IPS DF 4.7 (cell line): ENCODE data around the gene SLCO4A1.

ENCODE experiments used
- DNase-seq: peaks from one replicate; pipeline ENCODE4 v3.0.0-alpha.2; 2013; ENCODE audit warnings: low spot score; ENCODE audit errors: extremely low read depth

The SLCO4A1 gene, protein sequence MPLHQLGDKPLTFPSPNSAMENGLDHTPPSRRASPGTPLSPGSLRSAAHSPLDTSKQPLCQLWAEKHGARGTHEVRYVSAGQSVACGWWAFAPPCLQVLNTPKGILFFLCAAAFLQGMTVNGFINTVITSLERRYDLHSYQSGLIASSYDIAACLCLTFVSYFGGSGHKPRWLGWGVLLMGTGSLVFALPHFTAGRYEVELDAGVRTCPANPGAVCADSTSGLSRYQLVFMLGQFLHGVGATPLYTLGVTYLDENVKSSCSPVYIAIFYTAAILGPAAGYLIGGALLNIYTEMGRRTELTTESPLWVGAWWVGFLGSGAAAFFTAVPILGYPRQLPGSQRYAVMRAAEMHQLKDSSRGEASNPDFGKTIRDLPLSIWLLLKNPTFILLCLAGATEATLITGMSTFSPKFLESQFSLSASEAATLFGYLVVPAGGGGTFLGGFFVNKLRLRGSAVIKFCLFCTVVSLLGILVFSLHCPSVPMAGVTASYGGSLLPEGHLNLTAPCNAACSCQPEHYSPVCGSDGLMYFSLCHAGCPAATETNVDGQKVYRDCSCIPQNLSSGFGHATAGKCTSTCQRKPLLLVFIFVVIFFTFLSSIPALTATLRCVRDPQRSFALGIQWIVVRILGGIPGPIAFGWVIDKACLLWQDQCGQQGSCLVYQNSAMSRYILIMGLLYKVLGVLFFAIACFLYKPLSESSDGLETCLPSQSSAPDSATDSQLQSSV

DNA sequence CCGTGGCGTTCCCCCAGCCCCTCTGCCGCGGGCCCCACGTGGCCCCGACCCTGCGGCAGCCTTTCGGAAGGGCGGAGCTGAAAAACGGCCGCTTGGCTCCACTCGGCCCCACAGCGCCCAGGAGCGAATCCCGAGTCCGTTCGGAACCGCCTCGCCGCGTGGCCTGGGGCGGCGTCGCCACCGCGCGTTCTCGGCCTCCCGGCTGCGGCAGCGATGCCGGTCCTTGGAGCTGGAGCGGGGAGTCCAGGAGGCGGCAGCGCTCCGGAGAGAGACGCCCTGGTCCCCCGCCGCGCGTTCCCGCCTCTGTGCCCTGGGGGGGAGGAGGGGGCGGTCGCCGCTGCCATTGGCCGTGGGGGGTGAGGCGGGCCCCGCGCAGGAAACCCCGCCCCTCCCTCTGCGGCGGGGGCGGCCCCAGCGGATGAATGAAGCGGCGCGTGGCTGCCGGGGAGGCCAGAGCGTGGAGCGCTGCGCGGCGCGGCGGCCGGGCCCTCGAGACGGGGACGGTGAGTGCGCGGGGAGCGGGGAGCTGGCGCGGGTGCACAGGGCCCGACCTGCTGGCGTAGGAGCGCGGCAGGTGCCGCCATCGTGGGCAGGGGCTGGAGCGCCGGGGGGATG lies at the start of gene SLCO4A1:
Gene SLCO4A1, plus strand, starts transcription at position 453 of the 615 bp plus-strand sequence. CDS start 13,952 bp downstream, outside the sequence.
- no peak for DNase-seq

DNA sequence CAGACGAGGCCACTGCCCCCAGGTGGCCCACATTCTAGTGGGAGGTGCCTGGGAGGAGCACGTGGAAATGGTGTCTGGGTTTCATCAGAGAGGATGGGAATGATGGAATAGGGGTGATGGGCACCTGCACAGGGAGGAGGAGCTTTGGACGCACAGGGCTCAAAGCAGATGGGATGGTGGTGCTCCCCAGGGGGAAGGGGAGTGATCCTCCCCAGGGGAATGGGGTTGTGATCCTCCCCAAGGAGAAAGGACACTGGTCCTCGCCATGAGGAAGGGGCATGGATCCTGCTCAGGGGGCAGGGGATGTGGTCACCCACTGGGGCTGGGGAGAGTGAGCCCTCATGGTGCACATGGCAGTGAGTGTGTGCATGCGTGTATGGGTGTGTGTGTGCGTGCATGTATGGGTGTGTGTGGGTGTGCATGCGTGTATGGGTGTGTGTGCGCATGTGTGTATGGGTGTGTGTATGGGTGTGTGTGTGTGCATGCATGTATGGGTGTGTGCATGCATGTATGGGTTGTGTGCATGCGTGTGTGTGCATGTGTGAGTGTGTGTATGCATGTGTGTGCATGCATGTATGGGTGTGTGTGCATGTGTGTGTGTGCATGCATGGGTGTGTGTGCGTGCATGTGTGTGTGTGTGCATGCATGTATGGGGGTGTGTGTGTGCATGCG lies 49.7 kb upstream of the SLCO4A1 start:
- DNase-seq, result no peak

DNA sequence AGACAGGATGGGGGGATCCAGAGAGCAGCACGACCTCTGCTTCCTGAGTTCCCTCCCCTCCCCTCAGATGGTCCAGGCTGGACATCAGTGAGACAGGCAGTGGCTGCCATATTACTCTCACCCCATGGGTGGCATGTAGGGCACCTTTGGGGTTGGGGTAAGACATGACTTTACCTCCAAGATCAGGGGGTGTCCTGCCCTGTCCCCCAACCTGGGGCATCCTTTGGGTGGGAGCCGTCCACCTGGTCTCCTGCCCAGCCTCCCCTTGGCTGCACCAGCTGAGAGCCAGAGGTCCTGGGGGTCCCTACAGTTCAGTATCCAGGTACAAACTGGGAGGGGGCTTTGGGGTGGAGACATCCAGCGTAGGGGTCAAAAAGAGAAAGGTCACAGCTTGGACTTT lies 48.7 kb upstream of the SLCO4A1 start:
- DNase-seq, result no peak

DNA sequence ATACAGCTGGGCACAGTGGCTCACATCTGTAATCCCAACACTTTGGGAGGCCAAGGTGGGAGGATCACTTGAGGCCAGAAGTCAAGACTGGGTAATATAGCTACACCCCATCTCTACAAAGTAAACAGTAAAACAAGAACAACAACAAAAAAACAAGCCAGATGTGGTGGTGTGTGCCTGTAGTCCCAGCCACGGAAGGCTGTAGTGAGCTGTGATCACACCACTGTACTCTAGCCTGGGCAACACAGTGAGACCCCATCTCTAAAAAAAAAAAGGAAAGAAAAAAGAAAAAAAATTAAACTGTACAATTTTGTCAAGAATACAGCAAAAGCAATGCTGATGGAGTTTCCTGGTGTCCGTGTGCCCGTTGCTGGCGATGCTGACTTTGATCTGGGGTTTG lies 47.2 kb upstream of the SLCO4A1 start:
- DNase-seq, result no peak

DNA sequence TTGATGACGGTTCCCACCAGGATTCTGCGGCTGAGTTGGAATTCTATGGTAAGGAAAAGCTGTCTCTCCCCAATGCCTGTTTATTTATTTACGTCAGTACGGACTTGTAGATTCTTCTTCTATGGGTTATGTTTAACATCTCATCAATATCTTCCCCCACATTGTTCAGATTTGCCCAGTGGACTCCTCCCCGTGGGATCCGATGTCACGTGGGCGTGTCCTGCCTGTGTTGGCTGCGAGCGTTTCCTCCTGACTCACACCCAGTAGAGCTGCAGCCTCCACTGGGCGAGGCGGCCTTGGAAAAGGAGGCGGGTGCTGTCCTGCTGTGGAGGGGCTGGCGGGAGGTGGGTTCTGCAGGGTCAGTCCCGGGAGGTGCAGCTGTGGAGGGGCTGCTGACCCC lies 46.8 kb upstream of the SLCO4A1 start:
- DNase-seq, result no peak

DNA sequence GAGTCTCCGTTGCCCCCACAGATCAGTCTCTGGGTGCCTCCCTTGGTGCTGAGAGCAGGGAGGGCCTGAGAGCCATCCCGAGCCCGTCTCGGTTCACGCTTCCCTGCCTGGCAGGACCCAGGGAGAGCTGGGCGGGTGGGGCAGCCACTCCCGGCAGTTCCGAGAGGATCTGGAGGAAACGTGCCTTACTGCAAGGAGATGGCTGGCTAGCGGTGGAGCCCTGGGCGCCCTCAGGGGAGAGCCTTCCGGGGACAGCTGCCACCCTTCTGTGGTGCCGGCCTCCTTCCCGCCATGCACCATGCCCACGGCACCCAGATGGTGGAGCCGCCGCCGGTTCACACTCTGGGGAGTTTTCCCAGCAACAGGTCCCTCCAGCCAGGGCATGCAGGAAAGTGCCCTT lies 45.8 kb upstream of the SLCO4A1 start:
- DNase-seq, result no peak

DNA sequence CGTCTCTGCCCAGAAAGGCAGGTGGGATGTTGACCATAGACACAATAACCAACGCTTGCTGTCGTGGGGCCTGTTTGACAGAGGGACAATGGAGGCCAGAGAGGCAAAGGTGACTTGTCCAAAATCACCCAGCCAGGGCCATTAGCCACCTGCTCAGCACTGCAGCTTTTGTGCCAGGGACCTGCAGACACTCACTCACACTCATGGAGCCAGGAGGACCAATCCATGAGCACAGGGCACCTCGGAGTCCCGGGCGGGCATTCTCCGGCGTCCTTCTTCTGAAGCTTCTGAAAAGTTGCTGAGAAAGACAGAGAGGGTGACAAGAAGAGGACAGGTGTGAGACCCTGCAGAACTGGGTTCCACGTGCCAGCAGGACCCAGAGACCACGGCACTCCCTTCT lies 45.4 kb upstream of the SLCO4A1 start:
- DNase-seq, result no peak

DNA sequence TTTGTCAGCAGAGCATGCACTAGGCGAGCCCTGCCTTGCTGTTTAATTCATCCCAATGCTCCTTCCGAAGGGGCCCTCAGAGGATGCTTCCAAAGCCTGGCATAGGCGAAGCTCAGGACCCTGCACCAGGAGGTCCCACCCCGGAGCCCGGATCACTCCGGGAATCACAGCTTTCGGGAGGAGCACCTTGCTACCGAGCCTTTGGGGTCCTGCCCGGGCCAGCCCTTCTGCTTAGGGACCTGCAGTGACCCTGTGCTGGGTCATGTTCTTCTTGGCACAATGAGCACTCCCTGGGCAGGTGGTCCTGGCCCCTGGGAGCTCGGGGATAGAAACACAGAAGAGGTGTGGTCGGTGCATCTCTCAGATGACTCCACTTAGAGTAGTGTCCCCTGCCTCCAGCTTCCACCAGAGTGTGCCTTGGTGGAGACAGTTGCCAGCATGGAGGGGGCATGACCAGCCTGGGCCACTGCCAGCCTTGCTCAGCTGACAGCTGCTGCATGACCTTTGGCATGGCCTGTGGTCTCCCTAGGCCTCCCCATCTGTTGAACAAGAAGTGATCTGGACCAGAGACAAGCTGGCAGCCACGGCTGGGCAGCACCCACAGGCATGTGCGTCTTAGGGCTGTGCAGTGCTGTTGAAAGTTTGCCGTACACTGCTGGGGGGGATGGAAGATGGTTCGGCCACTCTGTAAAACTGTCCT lies 44.7 kb upstream of the SLCO4A1 start:
- no peak for DNase-seq

DNA sequence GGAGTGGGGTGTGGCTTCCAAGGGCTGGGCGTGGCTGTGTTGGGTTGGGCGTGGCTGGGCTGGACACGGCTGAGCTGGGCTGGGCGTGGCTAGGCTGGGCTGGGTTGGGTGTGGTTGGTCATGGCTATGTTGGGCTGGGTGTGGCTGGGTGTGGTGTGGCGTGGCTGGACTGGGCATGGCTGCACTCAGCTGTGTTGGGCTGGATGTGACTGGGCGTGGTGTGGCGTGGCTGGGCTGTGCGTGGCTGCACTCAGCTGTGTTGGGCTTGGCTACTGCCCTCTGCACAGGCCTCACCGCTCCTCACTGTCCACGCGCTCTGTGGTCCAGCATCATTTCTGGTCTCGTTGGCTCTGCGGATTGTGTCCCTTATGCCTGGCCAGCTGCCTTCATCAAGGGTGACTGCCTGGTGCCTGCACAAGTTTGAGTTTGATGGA lies 43.5 kb upstream of the SLCO4A1 start:
- DNase-seq, result no peak

DNA sequence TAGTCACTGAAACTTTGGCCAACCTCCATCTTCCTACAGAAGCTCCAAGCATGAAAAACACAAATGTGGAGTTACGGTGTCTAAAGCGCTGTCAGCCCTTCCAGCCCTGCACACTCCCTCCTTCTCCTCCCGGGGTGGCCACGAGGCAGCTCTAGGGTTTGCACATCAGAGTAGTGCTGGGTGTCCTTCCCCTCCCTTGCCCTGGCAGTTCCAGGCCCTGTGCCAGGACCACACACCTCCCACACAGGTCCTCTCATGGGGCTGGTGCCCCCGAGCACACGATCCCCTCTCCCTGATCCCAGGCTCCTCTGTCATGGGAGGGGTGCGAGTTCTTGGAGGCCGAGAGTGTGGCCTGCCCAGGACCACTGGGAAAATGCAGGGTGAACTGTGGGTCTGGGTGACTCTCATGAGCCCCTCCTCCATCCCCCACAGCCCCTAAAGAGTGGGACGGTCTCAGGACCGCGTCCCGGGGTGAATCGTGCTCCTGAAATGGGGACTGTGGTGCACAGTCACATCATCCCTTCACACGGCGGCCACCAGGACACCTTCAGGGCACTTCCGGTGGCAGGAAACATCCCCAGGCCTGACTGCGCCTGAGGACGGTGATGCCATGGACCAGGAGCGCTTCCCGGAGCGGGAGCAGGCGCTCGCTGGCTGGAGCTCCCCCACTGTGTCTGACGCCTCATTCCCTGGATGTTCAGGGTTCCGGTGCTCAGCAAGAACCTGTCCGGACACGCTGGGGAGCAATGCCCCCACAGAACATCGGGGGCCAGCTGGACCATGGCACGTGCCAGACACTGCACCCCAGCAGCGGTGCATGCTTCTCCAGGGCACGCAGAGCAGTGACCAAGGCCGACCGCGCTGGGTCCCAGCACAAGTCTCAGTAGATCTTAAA lies 42.8 kb upstream of the SLCO4A1 start:
- DNase-seq, result no peak

DNA sequence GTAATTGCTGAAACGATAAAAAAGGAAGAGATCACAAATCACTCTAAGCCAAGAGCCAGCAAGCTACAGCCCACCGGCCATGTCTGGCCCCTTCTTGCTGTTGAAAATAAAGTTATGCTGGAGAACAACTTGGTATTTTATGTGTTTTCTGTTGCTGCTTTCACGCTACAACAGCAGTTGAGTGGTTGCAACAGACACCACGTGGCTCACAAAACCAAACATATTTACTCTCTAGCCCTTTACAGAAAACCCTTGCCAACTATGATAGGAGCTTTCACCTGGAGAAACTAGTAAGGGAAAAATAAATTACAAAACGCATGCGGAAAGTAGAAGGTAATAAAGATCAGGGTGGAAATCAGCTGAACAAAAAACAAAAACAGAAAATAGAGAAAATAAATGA lies 41.1 kb upstream of the SLCO4A1 start:
- DNase-seq, result no peak

DNA sequence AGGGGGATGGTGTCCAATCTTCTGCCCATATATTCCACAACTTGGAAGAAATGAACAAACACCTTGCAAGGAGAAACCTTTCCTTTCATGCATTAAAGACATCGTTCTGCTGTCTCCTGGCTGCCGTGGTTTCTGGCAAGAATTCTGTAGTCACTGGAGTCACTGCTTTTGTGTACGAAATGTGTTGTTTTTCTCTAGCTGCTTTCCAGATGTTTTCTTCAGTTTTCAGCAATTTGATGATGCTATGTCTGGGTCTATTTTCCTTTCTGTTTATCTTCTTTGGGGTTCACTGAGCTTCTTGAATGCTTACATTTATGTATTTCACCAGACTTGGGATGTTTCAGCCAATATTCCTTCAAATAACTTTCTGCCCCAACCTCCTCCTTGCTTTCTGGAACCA lies 40.6 kb upstream of the SLCO4A1 start:
- DNase-seq, result no peak

DNA sequence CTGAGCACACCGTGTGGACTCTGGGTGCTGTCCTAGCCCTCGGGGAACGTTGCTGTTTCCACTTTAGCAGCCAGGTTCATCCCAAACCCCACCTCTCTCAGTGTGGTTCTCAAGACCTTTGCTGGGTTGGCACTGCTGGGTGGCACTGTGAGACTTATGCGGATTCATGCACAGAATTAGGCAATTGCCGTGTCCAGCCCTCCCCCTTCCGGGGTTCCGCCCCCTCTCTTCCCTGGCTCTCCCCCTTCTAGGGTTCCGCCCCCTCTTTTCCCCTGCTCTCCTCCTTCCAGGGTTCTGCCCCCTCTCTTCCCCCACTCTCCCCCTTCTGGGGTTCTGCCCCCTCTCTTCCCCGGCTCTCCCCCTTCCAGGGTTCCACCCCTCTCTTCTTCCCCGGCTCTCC lies 39.8 kb upstream of the SLCO4A1 start:
- DNase-seq, result no peak

DNA sequence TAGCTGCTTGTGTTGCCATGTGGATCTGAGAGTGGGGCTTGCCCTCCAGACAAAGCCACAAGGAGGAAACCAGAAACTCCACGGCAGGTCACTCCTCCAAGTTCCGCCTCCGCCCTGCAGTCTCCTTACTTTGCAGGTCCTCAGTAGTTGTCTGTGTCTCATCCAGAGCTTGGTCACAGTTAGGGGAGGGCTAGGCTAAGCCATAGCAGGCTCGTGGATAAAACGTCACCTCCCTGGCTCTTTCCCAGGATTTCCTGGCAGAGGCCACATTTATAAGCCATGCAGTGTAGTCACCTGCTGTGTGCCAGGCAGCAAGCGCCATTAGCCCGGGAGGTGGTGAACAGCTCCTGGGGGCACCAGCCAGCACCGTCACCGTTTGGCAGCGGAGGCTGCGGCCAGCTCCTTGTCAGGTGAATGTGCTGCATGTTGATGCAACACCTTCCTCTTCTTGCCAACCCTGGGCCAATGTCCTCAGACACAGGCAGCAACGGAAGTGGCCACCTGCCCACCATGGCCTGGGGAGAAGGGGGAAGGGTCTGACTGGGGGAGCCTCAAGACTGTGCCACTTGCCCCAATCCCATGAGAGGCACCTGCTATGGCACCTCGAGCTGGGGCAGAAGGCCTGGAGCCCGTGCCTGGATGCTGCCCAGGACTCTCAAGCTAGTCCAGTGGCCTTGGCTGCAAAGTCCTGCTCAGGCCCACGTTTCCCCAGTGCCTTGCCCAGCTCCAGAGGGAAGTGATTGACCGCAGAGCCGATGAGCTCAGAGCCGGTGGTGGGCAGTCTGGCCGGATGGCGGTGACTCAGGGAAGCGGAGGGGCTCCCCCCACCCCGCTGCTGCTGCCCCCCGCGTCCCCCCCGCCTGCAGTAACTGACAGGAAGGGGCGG lies 39.0 kb upstream of the SLCO4A1 start:
- no peak for DNase-seq

DNA sequence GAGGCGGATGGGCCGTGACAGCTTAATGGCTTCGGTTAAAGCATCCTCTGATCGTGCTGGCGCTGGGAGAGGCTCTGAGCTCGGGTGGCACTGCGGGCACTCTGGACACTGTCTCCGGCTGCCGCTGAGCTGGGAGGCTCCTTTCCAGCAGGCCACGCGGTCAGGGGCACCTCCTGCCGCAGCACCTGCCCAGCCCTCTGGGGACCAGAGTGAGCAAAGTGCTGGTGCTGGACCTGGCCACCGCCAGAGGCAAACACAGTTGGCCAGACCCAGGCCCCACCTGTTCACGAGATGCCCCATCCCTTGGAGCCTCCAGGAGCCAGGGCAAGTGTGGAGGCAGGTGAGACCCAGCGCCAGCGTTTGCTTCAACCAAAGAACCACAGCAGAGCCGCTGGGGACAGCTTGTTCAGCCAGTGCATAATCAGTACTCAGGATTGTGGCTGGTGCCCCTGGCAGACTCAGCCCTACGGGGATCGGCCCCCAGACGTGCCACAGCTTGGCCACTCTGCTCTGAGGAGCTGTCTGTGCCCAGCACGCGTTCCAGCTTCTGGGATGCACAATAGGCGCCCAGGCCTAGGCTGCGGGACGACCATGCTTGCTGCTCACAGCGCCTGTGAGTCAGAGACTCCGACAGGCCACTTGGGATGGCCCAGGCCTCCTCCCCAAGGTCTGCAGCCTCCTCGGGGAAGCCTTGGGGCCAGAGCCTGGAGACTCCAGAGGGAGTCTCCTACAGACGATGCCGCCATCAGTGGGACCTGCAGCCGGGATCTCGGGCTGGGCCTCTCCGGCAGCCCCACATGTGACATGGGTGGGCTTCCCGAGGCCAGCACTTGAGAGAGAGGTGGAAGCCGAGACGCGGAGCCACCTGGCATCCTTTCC lies 38.2 kb upstream of the SLCO4A1 start:
- no peak for DNase-seq

DNA sequence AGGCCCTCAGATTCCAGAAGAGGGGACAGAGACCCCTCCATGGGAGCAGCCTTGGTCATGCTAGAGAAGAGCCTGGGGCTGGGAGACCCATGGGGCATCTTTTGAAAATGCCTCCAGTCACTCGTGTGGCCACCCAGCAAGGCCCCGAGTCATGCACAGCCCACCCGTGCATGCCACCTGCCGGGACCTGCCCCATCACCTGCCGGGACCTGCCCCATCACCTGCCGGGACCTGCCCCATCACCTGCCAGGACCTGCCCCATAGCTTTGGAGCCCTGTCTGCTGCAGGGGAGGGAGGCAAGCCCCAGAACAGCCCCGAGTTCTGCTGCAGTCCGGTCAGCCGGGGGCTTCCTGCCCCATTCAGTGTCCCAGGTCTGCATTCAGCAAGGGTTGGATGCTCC lies 37.5 kb upstream of the SLCO4A1 start:
- DNase-seq, result no peak

DNA sequence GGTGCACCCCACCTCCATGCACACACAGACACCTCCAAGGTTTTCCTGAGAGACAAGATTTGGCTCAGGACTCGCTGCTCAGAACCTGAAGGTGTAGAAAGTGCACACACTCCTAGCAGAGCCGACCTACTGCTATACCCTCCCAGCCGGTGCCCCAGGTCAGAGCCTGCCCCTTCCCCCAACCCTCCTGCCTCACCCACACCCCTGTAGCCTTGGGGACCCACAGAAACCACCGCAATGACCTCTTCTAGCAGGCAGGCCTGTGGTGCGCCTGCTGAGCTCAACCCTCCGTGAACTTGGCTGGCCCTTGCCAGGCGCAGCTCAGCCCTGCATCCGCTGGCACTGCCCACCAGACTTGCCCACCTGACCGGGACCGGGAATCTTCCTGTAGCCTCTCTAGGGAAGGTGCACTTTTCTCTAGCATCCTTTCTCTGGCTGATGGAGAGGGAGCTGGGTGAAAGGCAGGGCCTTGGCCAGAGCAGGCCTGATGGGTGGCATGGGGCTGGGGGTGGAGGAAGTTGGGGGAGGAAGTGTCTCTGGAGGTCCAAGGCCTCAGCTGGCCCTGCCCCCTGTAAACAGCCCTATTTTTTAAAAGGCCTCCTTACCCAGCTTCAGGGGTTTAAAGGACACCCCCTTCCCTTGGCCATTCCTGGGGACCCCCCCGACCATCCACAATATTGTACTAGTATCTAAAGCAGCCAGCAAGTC lies 36.9 kb upstream of the SLCO4A1 start:
- no peak for DNase-seq

DNA sequence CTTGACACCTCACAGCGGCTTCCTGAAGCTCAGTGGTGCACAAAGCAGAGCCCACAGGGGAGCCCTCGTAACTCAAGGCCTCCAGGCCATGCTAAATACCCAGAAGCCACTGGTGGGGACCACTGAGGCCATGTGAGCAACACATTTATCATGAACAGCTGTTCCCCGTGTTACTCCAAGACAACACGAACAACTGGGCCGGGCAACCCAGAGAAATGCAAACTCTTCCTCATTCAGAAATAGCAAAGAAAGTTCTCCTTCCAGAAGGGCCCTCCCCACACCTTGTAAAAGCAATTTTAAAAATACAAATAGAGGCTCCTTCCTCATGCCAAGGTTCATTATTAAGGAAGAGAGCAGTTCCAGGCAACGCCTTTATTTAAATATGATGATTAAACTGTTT lies 36.3 kb upstream of the SLCO4A1 start:
- no peak for DNase-seq
